Measurements from ENCODE around the gene PLEKHM2.

DNA sequence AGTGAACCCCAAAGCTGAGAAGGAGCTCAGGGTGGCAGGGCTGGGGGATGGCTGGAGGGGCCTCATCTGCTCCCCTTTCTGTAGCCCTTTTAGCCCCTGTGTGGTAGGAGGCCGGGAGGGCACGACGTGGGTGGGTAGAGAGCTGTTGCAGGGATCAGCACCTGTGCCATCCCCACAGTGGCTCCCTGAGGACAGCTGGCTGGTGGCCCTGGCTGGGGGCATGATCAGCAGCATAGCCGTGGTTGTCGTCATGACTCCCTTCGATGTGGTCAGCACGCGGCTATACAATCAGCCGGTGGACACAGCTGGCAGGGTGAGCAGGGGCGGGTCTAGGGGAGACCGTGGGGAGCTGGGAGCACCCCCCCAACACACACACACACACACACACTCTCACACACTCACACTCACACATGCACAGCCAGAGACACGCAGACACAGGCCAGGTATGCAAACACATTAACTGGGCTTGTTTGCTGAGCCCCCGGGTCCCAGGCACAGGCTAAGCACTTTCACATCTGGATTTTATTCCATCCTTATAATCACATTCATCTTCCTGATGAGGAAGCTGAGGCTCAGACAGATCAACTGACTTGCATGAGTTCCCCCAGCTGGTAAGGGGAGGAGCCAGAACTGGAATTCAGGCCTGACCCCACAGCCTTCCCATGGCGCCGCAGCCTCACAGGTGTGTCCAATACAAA lies 54.4 kb downstream of the PLEKHM2 start:
- no peak for TF ChIP-seq EZH2 (IDR thresholded peaks at IDR 0.05; ENCODE audit: low read length)
- TF ChIP-seq, protein P1, sequence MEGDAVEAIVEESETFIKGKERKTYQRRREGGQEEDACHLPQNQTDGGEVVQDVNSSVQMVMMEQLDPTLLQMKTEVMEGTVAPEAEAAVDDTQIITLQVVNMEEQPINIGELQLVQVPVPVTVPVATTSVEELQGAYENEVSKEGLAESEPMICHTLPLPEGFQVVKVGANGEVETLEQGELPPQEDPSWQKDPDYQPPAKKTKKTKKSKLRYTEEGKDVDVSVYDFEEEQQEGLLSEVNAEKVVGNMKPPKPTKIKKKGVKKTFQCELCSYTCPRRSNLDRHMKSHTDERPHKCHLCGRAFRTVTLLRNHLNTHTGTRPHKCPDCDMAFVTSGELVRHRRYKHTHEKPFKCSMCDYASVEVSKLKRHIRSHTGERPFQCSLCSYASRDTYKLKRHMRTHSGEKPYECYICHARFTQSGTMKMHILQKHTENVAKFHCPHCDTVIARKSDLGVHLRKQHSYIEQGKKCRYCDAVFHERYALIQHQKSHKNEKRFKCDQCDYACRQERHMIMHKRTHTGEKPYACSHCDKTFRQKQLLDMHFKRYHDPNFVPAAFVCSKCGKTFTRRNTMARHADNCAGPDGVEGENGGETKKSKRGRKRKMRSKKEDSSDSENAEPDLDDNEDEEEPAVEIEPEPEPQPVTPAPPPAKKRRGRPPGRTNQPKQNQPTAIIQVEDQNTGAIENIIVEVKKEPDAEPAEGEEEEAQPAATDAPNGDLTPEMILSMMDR (optimal IDR thresholded peaks at IDR 0.05 in 1 of 3, IDR thresholded peaks at IDR 0.05 in 1 of 3, conservative IDR thresholded peaks at IDR 0.05 in 1 of 3; ENCODE audit: extremely low read depth in 1 of 3, insufficient read depth in 2 of 3, low read length in 3 of 3) = no peak

All from keratinocyte (primary cell).